Psoas muscle (tissue), 8 donors: ENCODE data around the gene DBP. TPM values are rescaled to one million over a fixed set of nuclear protein-coding genes. Genes with fewer than 3 reads are reported as not detected.
"Not testable (repeated sequence)": the region's sequence is repeated elsewhere in the genome, so short reads cannot be mapped to it uniquely, and the experiment has no call there.

ENCODE experiments used
- ATAC-seq, 4 donors: fragments of 200-7000 bp; cut with Tn5 transposase; one replicate each; pipeline ENCODE4 v1.9.1; 2020; ENCODE audit warnings: moderate library complexity in 3 of 4, mild to moderate bottlenecking in 2 of 4
- DNase-seq, 2 donors: peaks; one replicate each; pipeline ENCODE4 v3.0.0-alpha.2; 2020
- H3K27ac ChIP-seq: fragments of 200-600 bp; one replicate; pipeline ENCODE4 v1.8.0; 2022
- H3K27me3 ChIP-seq, 3 donors: fragments of 200-600 bp in 1 of 3; one replicate each; pipeline versions ENCODE4 v1.6.1 to v1.8.0; 2013 to 2022; ENCODE audit warnings: low read length in 2 of 3, mild to moderate bottlenecking in 2 of 3, moderate library complexity in 1 of 3; ENCODE audit not compliant: insufficient read depth in 3 of 3
- H3K36me3 ChIP-seq, 2 donors: fragments of 200-600 bp in 1 of 2; one replicate each; pipeline versions ENCODE4 v1.6.1 to v1.8.0; 2013 to 2022; ENCODE audit warnings: low read depth in 1 of 2, mild to moderate bottlenecking in 1 of 2, moderate library complexity in 1 of 2; ENCODE audit not compliant: insufficient read depth in 1 of 2
- H3K4me1 ChIP-seq: fragments of 200-600 bp; one replicate; pipeline ENCODE4 v1.8.0; 2022
- H3K4me3 ChIP-seq: fragments of 200-600 bp; one replicate; pipeline ENCODE4 v1.8.0; 2022; ENCODE audit warnings: mild to moderate bottlenecking
- H3K9me3 ChIP-seq: fragments of 200-600 bp; one replicate; pipeline ENCODE4 v1.8.0; 2022
- WGBS, 3 donors: extraction: QIAGEN DNeasy Blood & Tissue Kit; methylation state at CpG; one replicate each; pipeline versions ENCODE4 v1.1.6 to v1.1.7; 2013; 5-methylcytosine and 5-hydroxymethylcytosine counted together
- intact Hi-C, 2 donors: fragments of 100-400 bp; cut with DNase I; formaldehyde crosslinking; loops; one replicate each; pipeline versions ENCODE4 v1.11.0 to v1.14.2; 2022
- polyA plus RNA-seq, 3 donors: library from polyadenylated mRNA; stranded (reverse); fragments of 200-250 nt; gene quantifications; one replicate each; pipeline ENCODE4 v1.2.3, GENCODE V29; 2013
- total RNA-seq, 4 donors: library from RNA; stranded (reverse); fragmentation: NEBNext Ultra II Directional in 2 of 4; extraction: Animal tissue kit (Norgen Biotek cat#: 25700) in 2 of 4; gene quantifications; one replicate each; pipeline versions ENCODE4 v1.2.1 to v1.2.4, GENCODE V29; 2021 to 2023
- TF ChIP-seq, protein P1 (sequence below): fragments of 200-600 bp; IDR thresholded peaks from one replicate; pipeline ENCODE4 v1.8.0; 2022; ENCODE audit warnings: antibody characterized with exemption
- donor health status: healthy with polysubstance abuse.
- donor health status: DM: no; HTN: no; CAD: no; lungs with moderate emphysema.
- donor health status: Bipolar disorder and iron deficiency.
- donor health status: healthy.
- donor health status: DM: yes; HTN: yes; CAD: no.
- donor health status: DM: no; HTN: no; CAD: no.
- donor health status: DM: no; HTN: no; CAD: no.
- donor health status: DM: yes; HTN: yes; CAD: no.

The DBP gene
- total and polyA plus RNA-seq, 7 donors, result 2.8 to 14.5 (median 5.8) TPM

DNA sequence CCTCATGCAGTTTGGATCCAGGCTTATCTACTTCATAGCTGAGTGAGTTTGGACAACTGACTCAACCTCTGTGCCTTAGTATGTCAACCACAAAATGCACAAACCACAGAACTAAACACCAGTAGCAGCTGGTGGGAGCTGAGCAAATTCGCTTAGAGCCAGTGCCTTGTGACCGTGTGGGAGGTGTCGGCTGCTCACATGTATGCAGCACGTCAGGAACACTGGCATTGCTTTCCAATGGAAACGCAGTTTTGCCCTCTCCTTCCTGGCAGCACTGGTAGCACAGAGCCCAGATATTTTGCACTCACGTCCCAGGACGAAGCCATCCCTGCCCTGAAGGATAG is 43.9 kb upstream of the DBP start:
- Histone ChIP-seq H3K36me3 (no peaks in the 10 kb centered on the region), H3K27ac (no peak overlapping the region), H3K4me1 (no peaks in the 10 kb centered on the region), H3K9me3 (no peaks in the 10 kb centered on the region), H3K4me3 (no peak overlapping the region), H3K27me3 (no peaks in the 10 kb centered on the region)
- WGBS, 3 donors, result 77 to 83% (median 79%) methylated on average over 7 of the region's 7 CpGs
- TF ChIP-seq, protein P1, sequence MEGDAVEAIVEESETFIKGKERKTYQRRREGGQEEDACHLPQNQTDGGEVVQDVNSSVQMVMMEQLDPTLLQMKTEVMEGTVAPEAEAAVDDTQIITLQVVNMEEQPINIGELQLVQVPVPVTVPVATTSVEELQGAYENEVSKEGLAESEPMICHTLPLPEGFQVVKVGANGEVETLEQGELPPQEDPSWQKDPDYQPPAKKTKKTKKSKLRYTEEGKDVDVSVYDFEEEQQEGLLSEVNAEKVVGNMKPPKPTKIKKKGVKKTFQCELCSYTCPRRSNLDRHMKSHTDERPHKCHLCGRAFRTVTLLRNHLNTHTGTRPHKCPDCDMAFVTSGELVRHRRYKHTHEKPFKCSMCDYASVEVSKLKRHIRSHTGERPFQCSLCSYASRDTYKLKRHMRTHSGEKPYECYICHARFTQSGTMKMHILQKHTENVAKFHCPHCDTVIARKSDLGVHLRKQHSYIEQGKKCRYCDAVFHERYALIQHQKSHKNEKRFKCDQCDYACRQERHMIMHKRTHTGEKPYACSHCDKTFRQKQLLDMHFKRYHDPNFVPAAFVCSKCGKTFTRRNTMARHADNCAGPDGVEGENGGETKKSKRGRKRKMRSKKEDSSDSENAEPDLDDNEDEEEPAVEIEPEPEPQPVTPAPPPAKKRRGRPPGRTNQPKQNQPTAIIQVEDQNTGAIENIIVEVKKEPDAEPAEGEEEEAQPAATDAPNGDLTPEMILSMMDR, result no peak
- ATAC-seq (peak in 2 of 4 donors; percentile 41 to 53), DNase-seq (no peak)
- intact Hi-C loops, result no loop called here

DNA sequence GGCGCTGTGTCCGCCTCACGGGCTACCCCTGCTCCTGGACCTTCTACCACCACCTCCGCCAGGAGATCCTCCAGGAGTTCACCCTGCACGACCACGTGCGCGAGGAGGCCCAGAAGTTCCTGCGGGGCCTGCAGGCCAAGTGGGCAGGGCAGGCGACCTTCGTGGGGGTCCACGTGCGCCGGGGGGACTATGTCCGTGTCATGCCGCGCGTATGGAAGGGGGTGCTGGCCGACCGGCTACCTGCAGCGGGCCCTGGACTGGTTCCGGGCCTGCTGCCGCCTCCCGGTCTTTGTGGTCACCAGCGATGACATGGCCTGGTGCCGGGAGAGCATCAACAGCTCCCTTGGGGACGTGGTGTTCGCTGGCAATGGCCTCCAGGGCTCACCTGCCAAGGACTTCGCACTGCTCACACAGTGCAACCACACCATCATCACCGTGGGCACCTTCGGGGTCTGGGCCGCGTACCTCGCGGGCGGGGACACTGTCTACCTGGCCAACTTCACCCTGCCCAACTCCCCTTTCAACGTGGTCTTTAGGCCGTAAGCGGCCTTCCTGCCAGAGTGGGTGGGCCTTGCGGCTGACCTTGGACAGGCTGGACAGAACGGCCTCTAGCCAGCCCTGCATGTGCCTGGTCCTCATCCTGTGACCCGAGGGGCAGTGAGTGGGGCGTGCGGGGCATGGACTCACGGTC is 43.4 kb upstream of the DBP start:
- ATAC-seq (peak in 2 of 4 donors; percentile 11 to 13), DNase-seq (no peak)
- H3K27me3 ChIP-seq, result no peaks in the 10 kb centered on the region
- 90 to 91% (median 90%) methylated on average over 41 to 45 of the region's 45 CpGs for WGBS, 3 donors
- no peak overlapping the region for H3K27ac ChIP-seq
- H3K4me3 ChIP-seq, result no peak overlapping the region
- no peaks in the 10 kb centered on the region for H3K36me3 ChIP-seq
- H3K4me1 ChIP-seq, result peaks cover 2% of the 10 kb centered on the region
- TF ChIP-seq, protein P1, result no peak
- no peaks in the 10 kb centered on the region for H3K9me3 ChIP-seq
- intact Hi-C loops, result no loop called here

DNA sequence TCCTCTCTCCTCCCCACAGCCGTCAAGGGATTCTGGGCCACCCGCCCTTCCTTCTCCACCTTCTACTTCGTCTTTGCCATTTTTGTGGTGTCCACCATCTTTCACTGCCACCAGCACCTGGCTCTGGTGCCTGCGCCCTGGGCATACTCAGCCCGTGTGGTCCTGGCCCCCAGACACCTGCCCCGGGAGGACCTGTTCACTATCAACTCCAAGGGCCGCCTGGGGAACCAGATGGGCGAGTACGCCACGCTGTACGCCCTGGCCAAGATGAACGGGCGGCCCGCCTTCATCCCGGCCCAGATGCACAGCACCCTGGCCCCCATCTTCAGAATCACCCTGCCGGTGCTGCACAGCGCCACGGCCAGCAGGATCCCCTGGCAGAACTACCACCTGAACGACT is 42.8 kb upstream of the DBP start:
- ATAC-seq, DNase-seq, intact Hi-C loops, H3K4me3 ChIP-seq, H3K36me3 ChIP-seq, H3K4me1 ChIP-seq, H3K9me3 ChIP-seq, H3K27ac ChIP-seq, H3K27me3 ChIP-seq: not testable (repeated sequence)
- 91 to 95% (median 92%) methylated on average over 15 to 19 of the region's 19 CpGs for WGBS, 3 donors

DNA sequence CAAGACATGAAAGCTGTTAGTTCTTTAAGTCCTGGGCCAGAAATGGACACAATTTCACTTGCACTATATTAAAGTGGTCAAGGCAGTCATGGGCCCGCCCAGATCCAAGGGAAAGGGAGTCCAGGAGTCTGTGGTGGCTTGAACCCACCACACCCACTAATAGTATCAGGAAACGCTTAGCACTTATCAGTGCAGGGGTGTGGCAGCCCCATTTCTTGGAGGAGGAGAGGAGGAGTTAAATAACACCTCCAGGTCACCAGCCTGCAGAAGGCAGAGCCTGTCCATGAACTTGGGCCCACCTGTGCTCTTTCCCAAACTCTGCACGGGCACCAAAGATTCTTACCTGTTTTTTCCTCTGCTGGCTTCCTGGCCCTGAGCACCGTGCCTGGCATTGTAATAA is 41.0 kb upstream of the DBP start:
- WGBS, 3 donors, result 80 to 84% (median 81%) methylated on average over 4 of the region's 4 CpGs
- no peaks in the 10 kb centered on the region for H3K36me3 ChIP-seq
- H3K27me3 ChIP-seq, result no peaks in the 10 kb centered on the region
- TF ChIP-seq, protein P1, result no peak
- no peak overlapping the region for H3K4me3 ChIP-seq
- ATAC-seq (no peak), DNase-seq (no peak)
- peaks cover 9% of the 10 kb centered on the region for H3K4me1 ChIP-seq
- H3K9me3 ChIP-seq, result no peaks in the 10 kb centered on the region
- no peak overlapping the region for H3K27ac ChIP-seq
- intact Hi-C loops, result loop anchor here (5.0 to 10.0 kb wide), 6 partner anchors 34 to 167 kb away; partner anchors contain the start of genes HSD17B14 (in 1 of the 2), MAMSTR (in 1 of the 2) and RASIP1 (in 1 of the 2)

DNA sequence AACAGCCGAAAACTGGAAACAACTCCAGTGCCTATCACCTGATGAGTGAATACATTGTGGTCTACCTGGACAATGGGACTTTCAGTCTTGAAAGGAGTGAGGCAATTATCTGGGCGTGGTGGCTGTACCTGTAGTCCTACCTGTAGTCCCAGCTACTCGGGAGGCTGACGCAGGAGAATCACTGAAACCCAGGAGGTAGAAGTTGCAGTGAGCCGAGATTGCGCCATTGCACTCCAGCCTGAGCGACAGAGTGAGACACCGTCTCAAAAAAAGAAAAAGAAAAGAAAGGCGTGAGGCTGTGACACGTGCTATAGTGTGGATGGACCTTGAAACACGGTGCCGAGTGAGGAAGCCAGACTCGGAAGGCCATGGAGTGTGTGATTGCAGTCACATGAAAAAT is 39.7 kb upstream of the DBP start:
- H3K4me3 ChIP-seq, result no peak overlapping the region
- 93 to 96% (median 94%) methylated on average over 13 of the region's 13 CpGs for WGBS, 3 donors
- H3K27me3 ChIP-seq, result no peaks in the 10 kb centered on the region
- intact Hi-C loops, result loop anchor here (5.0 to 10.0 kb wide), 6 partner anchors 35 to 168 kb away; partner anchors contain the start of genes HSD17B14 (in 1 of the 2), MAMSTR (in 1 of the 2) and RASIP1 (in 1 of the 2)
- peaks cover 9% of the 10 kb centered on the region for H3K4me1 ChIP-seq
- H3K36me3 ChIP-seq, result no peaks in the 10 kb centered on the region
- no peaks in the 10 kb centered on the region for H3K9me3 ChIP-seq
- no peak overlapping the region for H3K27ac ChIP-seq
- DNase-seq, result no peak
- ATAC-seq, result no peak
- TF ChIP-seq, protein P1, result no peak
